ENCODE results near the gene NMNAT3.

The NMNAT3 gene

DNA sequence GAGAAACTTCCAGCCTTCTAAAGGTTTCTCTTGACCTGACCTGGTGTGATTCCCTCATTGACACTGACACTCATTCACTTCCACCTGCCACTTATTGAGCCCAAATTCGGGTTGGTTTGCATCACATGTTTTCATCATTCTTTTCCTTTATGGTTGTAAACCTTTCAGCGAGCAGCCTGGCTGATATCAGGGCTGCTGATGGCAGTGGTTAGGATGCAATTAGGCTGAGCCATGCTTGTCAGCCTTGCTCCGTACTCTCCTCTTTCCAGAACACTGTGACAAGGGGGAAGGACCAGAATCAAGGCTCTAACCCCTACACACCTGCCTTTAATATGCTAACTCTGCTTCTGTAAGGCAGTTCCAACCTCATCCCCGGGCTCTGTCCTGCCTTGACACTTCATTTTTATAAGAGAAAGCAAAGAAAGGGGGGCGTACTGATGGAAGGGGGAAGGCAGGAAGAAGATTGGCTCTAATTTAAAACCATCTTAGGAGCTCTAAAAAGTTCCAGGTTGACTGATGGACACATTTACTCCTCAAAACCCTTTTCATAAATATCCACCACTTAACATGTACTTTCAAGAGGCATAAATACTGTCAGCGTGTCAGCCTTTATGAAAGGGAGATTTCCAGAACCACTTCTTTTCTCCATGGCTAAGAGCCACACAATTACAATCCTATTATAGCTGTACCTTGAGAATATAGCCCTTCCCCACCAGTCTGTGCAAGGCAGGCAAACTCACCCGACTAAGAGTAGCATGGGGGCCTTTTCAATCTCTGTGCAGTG lies 5.7 kb downstream of the NMNAT3 start:
- no peaks in the 10 kb centered on the region for H3K79me2 ChIP-seq (ENCODE audit: insufficient read depth, low read depth)
- no peak overlapping the region for H3K4me2 ChIP-seq
- H3K4me3 ChIP-seq (IDR thresholded peaks at IDR 0.05; ENCODE audit: insufficient read depth, low read depth, low read length) = no peak overlapping the region
- H3K36me3 ChIP-seq (ENCODE audit: insufficient read depth) = no peaks in the 10 kb centered on the region
- peaks cover 3% of the 10 kb centered on the region for H3K4me1 ChIP-seq (ENCODE audit: low read depth, poor library complexity, severe bottlenecking)
- TF ChIP-seq, protein P1, sequence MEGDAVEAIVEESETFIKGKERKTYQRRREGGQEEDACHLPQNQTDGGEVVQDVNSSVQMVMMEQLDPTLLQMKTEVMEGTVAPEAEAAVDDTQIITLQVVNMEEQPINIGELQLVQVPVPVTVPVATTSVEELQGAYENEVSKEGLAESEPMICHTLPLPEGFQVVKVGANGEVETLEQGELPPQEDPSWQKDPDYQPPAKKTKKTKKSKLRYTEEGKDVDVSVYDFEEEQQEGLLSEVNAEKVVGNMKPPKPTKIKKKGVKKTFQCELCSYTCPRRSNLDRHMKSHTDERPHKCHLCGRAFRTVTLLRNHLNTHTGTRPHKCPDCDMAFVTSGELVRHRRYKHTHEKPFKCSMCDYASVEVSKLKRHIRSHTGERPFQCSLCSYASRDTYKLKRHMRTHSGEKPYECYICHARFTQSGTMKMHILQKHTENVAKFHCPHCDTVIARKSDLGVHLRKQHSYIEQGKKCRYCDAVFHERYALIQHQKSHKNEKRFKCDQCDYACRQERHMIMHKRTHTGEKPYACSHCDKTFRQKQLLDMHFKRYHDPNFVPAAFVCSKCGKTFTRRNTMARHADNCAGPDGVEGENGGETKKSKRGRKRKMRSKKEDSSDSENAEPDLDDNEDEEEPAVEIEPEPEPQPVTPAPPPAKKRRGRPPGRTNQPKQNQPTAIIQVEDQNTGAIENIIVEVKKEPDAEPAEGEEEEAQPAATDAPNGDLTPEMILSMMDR (conservative IDR thresholded peaks at IDR 0.05; ENCODE audit: low read depth, low read length) = no peak
- H3K27me3 ChIP-seq (ENCODE audit: insufficient read depth, low read depth) = no peaks in the 10 kb centered on the region
- H4K20me1 ChIP-seq (ENCODE audit: insufficient read depth) = no peaks in the 10 kb centered on the region
- H3K9ac ChIP-seq = no peak overlapping the region
- H3K27ac ChIP-seq = no peak overlapping the region
- H2AFZ ChIP-seq (ENCODE audit: low read depth) = no peak overlapping the region

DNA sequence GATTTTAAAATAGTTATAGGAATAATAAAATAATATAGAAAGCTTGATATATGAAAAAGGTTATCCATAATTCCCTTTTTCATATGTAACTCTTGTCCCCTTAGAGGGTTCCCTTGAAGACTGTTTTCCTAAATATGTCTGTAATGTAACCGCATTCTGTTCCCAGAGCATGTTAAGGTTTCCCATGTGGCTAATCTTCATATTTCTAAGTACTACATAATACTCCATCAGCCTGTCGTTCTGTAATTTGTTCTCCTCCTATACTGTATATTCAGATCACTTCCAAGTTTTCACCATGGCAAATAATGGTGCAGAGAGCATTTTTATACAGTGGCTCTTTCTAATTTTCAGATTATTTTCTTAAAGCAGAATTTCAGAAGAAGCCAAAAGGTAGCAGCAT lies 6.7 kb downstream of the NMNAT3 start:
- Histone ChIP-seq H3K27ac (no peak overlapping the region), H3K79me2 (ENCODE audit: insufficient read depth, low read depth) (no peaks in the 10 kb centered on the region), H3K4me3 (IDR thresholded peaks at IDR 0.05; ENCODE audit: insufficient read depth, low read depth, low read length) (no peak overlapping the region), H3K4me2 (no peak overlapping the region), H3K27me3 (ENCODE audit: insufficient read depth, low read depth) (no peaks in the 10 kb centered on the region), H3K9ac (no peak overlapping the region), H2AFZ (ENCODE audit: low read depth) (no peak overlapping the region), H3K4me1 (ENCODE audit: low read depth, poor library complexity, severe bottlenecking) (no peaks in the 10 kb centered on the region), H4K20me1 (ENCODE audit: insufficient read depth) (no peaks in the 10 kb centered on the region), H3K36me3 (ENCODE audit: insufficient read depth) (no peaks in the 10 kb centered on the region)
- TF ChIP-seq, protein P1 (conservative IDR thresholded peaks at IDR 0.05; ENCODE audit: low read depth, low read length) = no peak

DNA sequence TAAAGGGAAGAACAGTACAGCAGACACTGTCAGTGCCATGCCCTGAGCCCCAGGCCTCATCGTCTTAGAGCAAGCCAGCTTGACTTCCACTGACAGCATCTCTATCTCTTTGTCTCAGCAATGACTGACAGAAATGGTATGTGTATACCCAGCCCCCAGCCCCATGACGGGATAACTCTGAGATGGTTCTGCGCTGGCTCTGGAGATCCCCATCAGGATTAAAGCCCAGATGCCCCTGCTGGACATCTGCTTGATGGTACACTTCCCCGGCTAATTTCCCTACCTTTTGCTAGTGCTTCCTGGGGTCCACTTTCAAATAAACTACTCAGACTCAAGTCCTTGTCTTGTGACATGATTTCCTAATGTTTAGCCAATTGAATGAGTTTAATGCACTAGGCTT lies 7.6 kb downstream of the NMNAT3 start:
- H4K20me1 ChIP-seq (ENCODE audit: insufficient read depth) = no peaks in the 10 kb centered on the region
- H3K4me3 ChIP-seq (IDR thresholded peaks at IDR 0.05; ENCODE audit: insufficient read depth, low read depth, low read length) = no peak overlapping the region
- no peaks in the 10 kb centered on the region for H3K79me2 ChIP-seq (ENCODE audit: insufficient read depth, low read depth)
- no peaks in the 10 kb centered on the region for H3K27me3 ChIP-seq (ENCODE audit: insufficient read depth, low read depth)
- H3K4me1 ChIP-seq (ENCODE audit: low read depth, poor library complexity, severe bottlenecking) = no peaks in the 10 kb centered on the region
- H3K4me2 ChIP-seq = no peak overlapping the region
- H3K36me3 ChIP-seq (ENCODE audit: insufficient read depth) = no peaks in the 10 kb centered on the region
- TF ChIP-seq, protein P1 (conservative IDR thresholded peaks at IDR 0.05; ENCODE audit: low read depth, low read length) = no peak
- H3K9ac ChIP-seq = no peak overlapping the region
- no peak overlapping the region for H3K27ac ChIP-seq
- H2AFZ ChIP-seq (ENCODE audit: low read depth) = no peak overlapping the region

DNA sequence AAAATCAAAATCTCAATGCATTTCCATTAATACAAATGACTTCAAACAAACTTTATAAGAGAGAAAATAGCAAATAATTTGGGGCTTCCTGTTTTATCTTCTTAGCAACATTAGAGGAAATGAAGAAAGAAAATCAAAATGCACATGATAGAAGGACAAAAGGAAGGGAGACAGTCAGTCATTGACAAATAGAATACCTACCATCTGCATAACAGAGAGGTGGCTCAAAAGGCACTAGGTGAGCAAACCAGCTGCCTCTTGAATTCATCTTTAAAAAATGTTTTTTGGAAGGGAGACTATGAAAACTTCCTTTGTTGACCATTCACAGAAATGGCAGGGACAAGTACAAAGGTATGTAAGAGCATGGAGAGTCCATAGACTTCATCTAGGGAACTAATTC lies 9.4 kb downstream of the NMNAT3 start:
- no peak overlapping the region for H2AFZ ChIP-seq (ENCODE audit: low read depth)
- TF ChIP-seq, protein P1 (conservative IDR thresholded peaks at IDR 0.05; ENCODE audit: low read depth, low read length) = no peak
- no peaks in the 10 kb centered on the region for H3K79me2 ChIP-seq (ENCODE audit: insufficient read depth, low read depth)
- H3K36me3 ChIP-seq (ENCODE audit: insufficient read depth) = no peaks in the 10 kb centered on the region
- H3K9ac ChIP-seq = no peak overlapping the region
- no peaks in the 10 kb centered on the region for H4K20me1 ChIP-seq (ENCODE audit: insufficient read depth)
- H3K4me2 ChIP-seq = no peak overlapping the region
- H3K27ac ChIP-seq = no peak overlapping the region
- H3K4me1 ChIP-seq (ENCODE audit: low read depth, poor library complexity, severe bottlenecking) = no peaks in the 10 kb centered on the region
- no peak overlapping the region for H3K4me3 ChIP-seq (IDR thresholded peaks at IDR 0.05; ENCODE audit: insufficient read depth, low read depth, low read length)
- H3K27me3 ChIP-seq (ENCODE audit: insufficient read depth, low read depth) = no peaks in the 10 kb centered on the region
